Fibroblast of the aortic adventitia (primary cell): ENCODE data around the gene GLRA3. TPM values are rescaled to one million over a fixed set of nuclear protein-coding genes. Genes with fewer than 3 reads are reported as not detected.
"Not testable (repeated sequence)": the region's sequence is repeated elsewhere in the genome, so short reads cannot be mapped to it uniquely, and the experiment has no call there.

ENCODE experiments used
- DNase-seq: peaks from one replicate; pipeline ENCODE4 v3.0.0-alpha.2; 2010; ENCODE audit warnings: low read depth
- H3K4me3 ChIP-seq: 2 replicates; pipeline ENCODE4 v1.5.1; 2011; ENCODE audit warnings: low read depth, mild to moderate bottlenecking, control low read depth, low read length, moderate library complexity
- CTCF ChIP-seq: IDR thresholded peaks from 2 replicates; pipeline ENCODE4 v1.5.1; 2011; ENCODE audit warnings: mild to moderate bottlenecking, low read length, control low read depth, inconsistent platforms; ENCODE audit not compliant: insufficient read depth
- total RNA-seq: library from RNA; depleted of rRNA; stranded (reverse); fragments of >200 nt; gene quantifications from 2 replicates; pipeline ENCODE4 v1.2.3, GENCODE V29; 2012; ENCODE audit warnings: low replicate concordance

The GLRA3 gene
- total RNA-seq, 1 donor, result not detected

- H3K4me3 ChIP-seq, result no peak overlapping the region
- DNase-seq, result no peak
- no peak for TF ChIP-seq CTCF
These were observed 39.4 kb downstream of the GLRA3 start for GRCh38 chr4:174789657-174790056.

- DNase-seq, H3K4me3 ChIP-seq: not testable (repeated sequence)
These were observed 50.6 kb downstream of the GLRA3 start for GRCh38 chr4:174778274-174778986.

GRCh38 chr4:174775366-174775765 lies 53.7 kb downstream of the GLRA3 start:
- no peak for DNase-seq
- TF ChIP-seq CTCF, result no peak
- no peak overlapping the region for H3K4me3 ChIP-seq

GRCh38 chr4:174764105-174764729 lies 64.8 kb downstream of the GLRA3 start:
- peak; percentile 68 for TF ChIP-seq CTCF
- DNase-seq, result peak; percentile 77

GRCh38 chr4:174763454-174764104 lies 65.5 kb downstream of the GLRA3 start:
- no peak overlapping the region for H3K4me3 ChIP-seq
- no peak for DNase-seq
- no peak for TF ChIP-seq CTCF

More at GRCh38 chr4:174764105-174764729, 64.8 kb downstream of the GLRA3 start:
- H3K4me3 ChIP-seq, result no peak overlapping the region

- H3K4me3 ChIP-seq, result no peak overlapping the region
- DNase-seq, result no peak
- no peak for TF ChIP-seq CTCF
These were observed 67.6 kb downstream of the GLRA3 start for GRCh38 chr4:174761451-174761850.

- DNase-seq, result no peak
- TF ChIP-seq CTCF, result no peak
These were observed 71.3 kb downstream of the GLRA3 start for GRCh38 chr4:174757736-174758135.

More at GRCh38 chr4:174757736-174758135, 71.3 kb downstream of the GLRA3 start:
- no peak overlapping the region for H3K4me3 ChIP-seq
